OCI-LY3 (cell line): ENCODE results near the gene ZNF688.

Experiments used
- CTCF ChIP-seq: fragments of 200-600, 300-600 bp; sonication (generic); IDR thresholded peaks from 2 replicates; pipeline ENCODE4 v1.5.1; 2014; ENCODE audit warnings: antibody characterized with exemption, low read length, low read depth
- EZH2phosphoT487 ChIP-seq: fragments of 200-600 bp; shearing (Covaris generic); IDR thresholded peaks from 2 replicates; pipeline ENCODE4 v1.6.1; 2018; ENCODE audit warnings: antibody characterized with exemption, mixed run types, low read depth

GRCh38 chr16:30561089-30561816, 10.3 kb downstream of the ZNF688 start:
- TF ChIP-seq CTCF (no peak), EZH2phosphoT487 (no peak)
